Measurements from ENCODE around the gene GALR3.

Gene GALR3

GRCh38 chr22:37824674-37825641, 1.8 kb downstream of the GALR3 start:
- DNase-seq (ENCODE audit: low spot score), result no peak

- no peak for DNase-seq (ENCODE audit: low spot score)
Observed at GRCh38 chr22:37827056-37827455, 3.9 kb downstream of the GALR3 start.

GRCh38 chr22:37830093-37830842, 7.1 kb downstream of the GALR3 start:
- DNase-seq (ENCODE audit: low spot score), result no peak

GRCh38 chr22:37831472-37831871, 8.3 kb downstream of the GALR3 start:
- DNase-seq (ENCODE audit: low spot score), result no peak

- no peak for DNase-seq (ENCODE audit: low spot score)
Observed at GRCh38 chr22:37832022-37832857, 9.1 kb downstream of the GALR3 start.

- DNase-seq (ENCODE audit: low spot score), result no peak
Observed at GRCh38 chr22:37842015-37842793, 19.0 kb downstream of the GALR3 start.

- peak; percentile 66 for DNase-seq (ENCODE audit: low spot score)
Observed at GRCh38 chr22:37843741-37844089, 20.5 kb downstream of the GALR3 start.

GRCh38 chr22:37844904-37845329, 21.7 kb downstream of the GALR3 start:
- no peak for DNase-seq (ENCODE audit: low spot score)

- no peak for DNase-seq (ENCODE audit: low spot score)
Observed at GRCh38 chr22:37846433-37846832, 23.3 kb downstream of the GALR3 start.

GRCh38 chr22:37848587-37849088, 25.5 kb downstream of the GALR3 start:
- DNase-seq (ENCODE audit: low spot score), result no peak

- peak; percentile 95 for DNase-seq (ENCODE audit: low spot score)
Observed at GRCh38 chr22:37849089-37849751, 26.0 kb downstream of the GALR3 start, which contains the start of gene EIF3L. Gene EIF3L (plus strand): TSS chr22:37849419. CDS start chr22:37849450, 31 bp downstream.

GRCh38 chr22:37850801-37851200, 27.6 kb downstream of the GALR3 start:
- no peak for DNase-seq (ENCODE audit: low spot score)

GRCh38 chr22:37852418-37852817, 29.2 kb downstream of the GALR3 start:
- no peak for DNase-seq (ENCODE audit: low spot score)

- DNase-seq (ENCODE audit: low spot score), result no peak
Observed at GRCh38 chr22:37854946-37855345, 31.8 kb downstream of the GALR3 start.

GRCh38 chr22:37855462-37855861, 32.3 kb downstream of the GALR3 start:
- no peak for DNase-seq (ENCODE audit: low spot score)

GRCh38 chr22:37860796-37861421, 37.7 kb downstream of the GALR3 start:
- DNase-seq (ENCODE audit: low spot score), result no peak

GRCh38 chr22:37862570-37863325, 39.6 kb downstream of the GALR3 start:
- DNase-seq (ENCODE audit: low spot score), result no peak

GRCh38 chr22:37865510-37865909, 42.3 kb downstream of the GALR3 start:
- no peak for DNase-seq (ENCODE audit: low spot score)

- no peak for DNase-seq (ENCODE audit: low spot score)
Observed at GRCh38 chr22:37870273-37870672, 47.1 kb downstream of the GALR3 start.

Data from AG08396 (cell line).